ENCODE results near the gene TIMM44. TPM values are rescaled to one million over a fixed set of nuclear protein-coding genes. Genes with fewer than 3 reads are reported as not detected.

The TIMM44 gene
- total and polyA plus RNA-seq, 4 donors: 17.7 to 35.8 (median 26.6) TPM

- WGBS: 90% methylated on average over 21 of the region's 21 CpGs
- H3K36me3 ChIP-seq (ENCODE audit: control insufficient read depth in 4 of 4, insufficient read depth in 3 of 4, low read depth in 1 of 4, low read length in 3 of 4): peaks cover 2 to 11% (median 7%) of the 10 kb centered on the region in 4 donors
- H3K9ac ChIP-seq (ENCODE audit: low read depth in 1 of 2, low read length in 2 of 2): no peak overlapping the region
- no peak for DNase-seq (ENCODE audit: low spot score)
- peaks cover 16 to 60% (median 38%) of the 10 kb centered on the region in 4 donors for H3K4me1 ChIP-seq (ENCODE audit: control insufficient read depth in 4 of 4, insufficient read depth in 4 of 4, low read length in 3 of 4)
- no peaks in the 10 kb centered on the region for H3K27me3 ChIP-seq (ENCODE audit: control insufficient read depth in 4 of 4, insufficient read depth in 4 of 4, low read length in 3 of 4)
- TF ChIP-seq HNF4G (IDR thresholded peaks at IDR 0.05): no peak
- TF ChIP-seq GABPA (IDR thresholded peaks at IDR 0.05 in 1 of 2, conservative IDR thresholded peaks at IDR 0.05 in 1 of 2): no peak
- TF ChIP-seq RAD21 (IDR thresholded peaks at IDR 0.05): no peak
- TF ChIP-seq SP1 (IDR thresholded peaks at IDR 0.05): no peak
- no peak for TF ChIP-seq ATF3 (IDR thresholded peaks at IDR 0.05)
- no peak for TF ChIP-seq FOXA2 (IDR thresholded peaks at IDR 0.05)
- TF ChIP-seq REST (IDR thresholded peaks at IDR 0.05): no peak
- TF ChIP-seq HNF4A (conservative IDR thresholded peaks at IDR 0.05): no peak
- no peak for TF ChIP-seq YY1 (IDR thresholded peaks at IDR 0.05)
- no peak for TF ChIP-seq NR2F2 (IDR thresholded peaks at IDR 0.05)
- no peak for TF ChIP-seq EGR1 (IDR thresholded peaks at IDR 0.05; ENCODE audit: low read depth in 2 of 2)
- no peak for TF ChIP-seq FOXA1 (IDR thresholded peaks at IDR 0.05)
- no peak for TF ChIP-seq JUND (IDR thresholded peaks at IDR 0.05)
- TF ChIP-seq TAF1 (conservative IDR thresholded peaks at IDR 0.05): no peak
- no peak for TF ChIP-seq CTCF (IDR thresholded peaks at IDR 0.05; ENCODE audit: low read depth, low read length, missing input control)
- no peak for TF ChIP-seq MAX (IDR thresholded peaks at IDR 0.05)
- TF ChIP-seq RXRA (IDR thresholded peaks at IDR 0.05): no peak
- no peak for TF ChIP-seq ZBTB33 (IDR thresholded peaks at IDR 0.05)
- no peak overlapping the region for H3K4me3 ChIP-seq (ENCODE audit: low read depth in 1 of 3, low read length in 3 of 3)
- H3K9me3 ChIP-seq (ENCODE audit: control insufficient read depth in 4 of 4, low read length in 3 of 4): no peaks in the 10 kb centered on the region
- no peak overlapping the region for H3K27ac ChIP-seq (ENCODE audit: low read depth in 1 of 2, low read length in 2 of 2)
These were observed 39.2 kb upstream of the TIMM44 start for GRCh38 chr19:7982651-7983099.
